ENCODE measurements around the gene ASZ1. TPM values are rescaled to one million over a fixed set of nuclear protein-coding genes. Genes with fewer than 3 reads are reported as not detected.
"Not testable (repeated sequence)": the region's sequence is repeated elsewhere in the genome, so short reads cannot be mapped to it uniquely, and the experiment has no call there.

ASZ1 gene, protein sequence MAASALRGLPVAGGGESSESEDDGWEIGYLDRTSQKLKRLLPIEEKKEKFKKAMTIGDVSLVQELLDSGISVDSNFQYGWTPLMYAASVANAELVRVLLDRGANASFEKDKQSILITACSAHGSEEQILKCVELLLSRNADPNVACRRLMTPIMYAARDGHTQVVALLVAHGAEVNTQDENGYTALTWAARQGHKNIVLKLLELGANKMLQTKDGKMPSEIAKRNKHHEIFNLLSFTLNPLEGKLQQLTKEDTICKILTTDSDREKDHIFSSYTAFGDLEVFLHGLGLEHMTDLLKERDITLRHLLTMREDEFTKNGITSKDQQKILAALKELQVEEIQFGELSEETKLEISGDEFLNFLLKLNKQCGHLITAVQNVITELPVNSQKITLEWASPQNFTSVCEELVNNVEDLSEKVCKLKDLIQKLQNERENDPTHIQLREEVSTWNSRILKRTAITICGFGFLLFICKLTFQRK
- not detected in 2 replicates for total RNA-seq

DNA sequence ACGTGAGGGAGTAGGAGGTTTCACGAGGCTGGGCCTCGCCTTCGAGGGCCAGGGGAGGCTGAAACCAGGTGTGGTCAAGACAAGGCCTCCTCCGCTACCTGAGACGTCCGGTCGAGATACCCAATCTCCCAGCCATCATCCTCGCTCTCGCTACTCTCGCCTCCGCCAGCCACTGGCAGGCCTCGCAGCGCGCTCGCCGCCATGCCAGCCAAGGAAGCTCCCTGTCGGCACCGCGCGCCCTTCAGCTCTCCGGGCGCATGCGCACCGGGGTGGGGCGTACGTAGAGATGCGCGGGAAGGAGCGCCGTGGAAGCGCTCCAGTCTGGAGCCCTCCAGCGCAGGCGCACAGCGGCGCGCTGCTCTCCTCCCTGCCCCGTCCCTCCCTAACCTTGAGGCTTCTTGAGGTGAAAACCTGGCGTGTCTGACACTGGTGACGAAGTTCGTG, at the start of gene ASZ1:
Gene ASZ1 (minus strand): TSS at position 236 of the 444 bp plus-strand sequence. CDS start 33 bp downstream, at position 203.
- no peak for DNase-seq (ENCODE audit: low read depth in 2 of 2)

DNA sequence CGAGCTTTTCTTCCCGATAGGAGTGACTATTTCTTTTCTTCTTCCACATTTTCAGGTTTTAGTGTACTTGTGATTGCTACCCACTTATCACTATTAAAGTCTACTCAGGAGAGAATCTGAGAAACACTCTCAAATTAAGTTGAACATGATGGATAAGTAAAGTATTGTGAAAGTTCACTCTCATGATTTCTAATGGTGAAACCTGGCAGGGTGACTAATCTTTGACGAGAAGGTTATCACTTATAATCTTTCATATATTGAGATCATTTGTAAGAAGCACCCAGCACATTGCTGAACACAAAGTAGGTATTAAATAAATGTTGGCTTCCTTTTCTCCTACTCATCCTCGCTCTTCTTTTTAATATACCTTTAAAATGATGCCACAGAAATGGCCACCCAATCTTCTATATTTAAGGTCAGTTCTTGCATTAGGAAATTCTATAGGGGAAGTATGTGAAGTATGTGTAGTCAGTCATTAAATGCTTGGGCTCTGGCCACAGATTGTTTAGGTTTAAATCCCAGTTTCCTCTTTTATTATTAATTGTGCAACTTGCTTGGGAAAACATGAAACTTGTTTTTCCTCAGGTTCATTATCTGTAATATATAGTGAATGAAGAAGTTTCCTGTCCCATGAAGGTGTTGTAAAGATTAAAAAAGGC, 49.4 kb upstream of the ASZ1 start:
- DNase-seq (ENCODE audit: low read depth in 2 of 2) = no peak

DNA sequence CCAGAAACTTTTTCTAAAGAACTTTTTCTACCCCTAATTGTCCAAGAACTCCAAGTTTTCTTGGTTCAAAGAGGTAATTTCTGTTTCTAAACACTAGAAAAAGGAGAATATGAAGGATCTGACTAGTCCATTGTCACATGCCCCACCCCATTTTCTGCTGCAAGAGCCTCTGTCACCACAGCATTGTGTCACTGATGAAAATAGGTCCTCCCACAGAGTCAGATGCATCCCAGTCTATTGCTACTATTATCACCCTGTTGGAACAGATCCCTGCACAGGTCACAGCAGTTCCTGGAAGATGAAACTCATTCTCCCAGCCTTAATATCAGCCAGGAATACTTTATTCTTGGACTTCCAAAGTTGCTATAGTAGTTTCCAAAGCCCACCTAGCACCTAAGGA, 45.0 kb upstream of the ASZ1 start:
- no peak for DNase-seq (ENCODE audit: low read depth in 2 of 2)

DNA sequence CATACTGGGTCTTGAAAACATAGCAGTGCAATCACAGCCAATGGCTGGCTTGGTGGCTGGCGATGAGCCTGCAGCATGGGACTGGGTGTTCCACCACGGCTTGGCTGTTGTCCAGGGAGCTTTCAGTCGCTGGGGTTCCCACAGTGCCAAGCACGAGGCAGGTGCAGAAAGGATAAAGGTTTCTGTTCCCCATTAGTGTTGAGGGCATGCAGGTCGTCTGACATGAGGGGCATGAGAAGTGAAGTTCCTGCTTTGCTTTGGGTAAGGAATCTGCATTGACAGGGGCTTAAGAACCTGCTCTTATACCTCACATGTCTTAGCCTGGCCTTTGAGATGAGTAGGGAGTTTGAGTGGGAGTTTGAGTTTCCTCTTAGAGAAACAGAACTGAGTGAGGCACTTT, 43.5 kb upstream of the ASZ1 start:
- no peak for DNase-seq (ENCODE audit: low read depth in 2 of 2)

DNA sequence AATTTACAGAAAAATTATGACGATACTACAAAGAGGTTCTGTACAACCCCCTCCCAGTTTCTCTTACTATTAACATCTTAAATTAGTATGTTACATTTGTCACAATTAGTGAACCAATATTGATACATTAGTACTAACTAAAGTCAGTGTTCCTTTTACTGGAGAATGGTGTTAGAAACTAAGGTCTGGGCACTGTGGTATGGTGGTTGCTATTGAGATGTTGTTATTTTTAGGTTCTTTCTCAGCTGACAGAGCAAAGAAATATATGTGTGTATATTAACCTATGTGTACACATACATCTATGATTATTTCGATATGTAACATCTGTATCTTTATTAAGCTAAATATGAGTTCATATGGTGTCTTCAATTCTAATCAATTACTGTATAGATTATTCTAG, 40.9 kb upstream of the ASZ1 start:
- DNase-seq (ENCODE audit: low read depth in 2 of 2) = no peak

DNA sequence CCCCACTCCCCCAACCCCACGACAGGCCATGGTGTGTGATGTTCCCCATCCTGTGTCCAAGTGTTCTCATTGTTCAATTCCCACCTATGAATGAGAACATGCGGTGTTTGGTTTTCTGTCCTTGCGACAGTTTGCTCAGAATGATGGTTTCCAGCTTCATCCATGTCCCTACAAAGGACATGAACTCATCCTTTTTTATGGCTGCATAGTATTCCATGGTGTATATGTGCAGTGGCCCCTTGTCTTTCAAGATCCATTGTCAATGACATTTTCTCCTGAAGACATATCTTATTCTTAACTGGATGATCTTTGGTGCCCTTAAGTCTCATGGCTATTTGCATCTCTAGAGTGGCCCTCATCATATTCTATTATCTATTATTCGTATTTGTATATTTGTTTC, 33.5 kb upstream of the ASZ1 start:
- DNase-seq (ENCODE audit: low read depth in 2 of 2) = not testable (repeated sequence)

DNA sequence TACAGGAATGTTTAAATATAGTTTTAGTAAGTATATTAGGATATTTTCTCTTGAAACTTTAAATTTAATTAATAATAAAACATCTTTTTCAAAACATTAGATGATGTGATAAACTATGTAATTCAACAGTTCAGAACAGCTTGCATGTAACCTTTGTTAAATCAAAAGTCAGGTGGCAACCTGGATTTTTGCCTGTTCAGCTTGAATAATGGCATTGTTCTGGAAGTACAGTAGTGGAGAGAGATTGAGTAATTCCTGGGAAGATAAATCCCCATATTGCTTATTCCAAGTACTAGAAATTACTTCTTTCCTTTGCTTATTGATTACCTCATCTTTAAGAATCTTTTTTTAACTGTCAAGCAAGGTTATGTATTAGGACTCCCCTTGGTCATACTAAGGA, 32.4 kb upstream of the ASZ1 start:
- DNase-seq (ENCODE audit: low read depth in 2 of 2) = no peak

DNA sequence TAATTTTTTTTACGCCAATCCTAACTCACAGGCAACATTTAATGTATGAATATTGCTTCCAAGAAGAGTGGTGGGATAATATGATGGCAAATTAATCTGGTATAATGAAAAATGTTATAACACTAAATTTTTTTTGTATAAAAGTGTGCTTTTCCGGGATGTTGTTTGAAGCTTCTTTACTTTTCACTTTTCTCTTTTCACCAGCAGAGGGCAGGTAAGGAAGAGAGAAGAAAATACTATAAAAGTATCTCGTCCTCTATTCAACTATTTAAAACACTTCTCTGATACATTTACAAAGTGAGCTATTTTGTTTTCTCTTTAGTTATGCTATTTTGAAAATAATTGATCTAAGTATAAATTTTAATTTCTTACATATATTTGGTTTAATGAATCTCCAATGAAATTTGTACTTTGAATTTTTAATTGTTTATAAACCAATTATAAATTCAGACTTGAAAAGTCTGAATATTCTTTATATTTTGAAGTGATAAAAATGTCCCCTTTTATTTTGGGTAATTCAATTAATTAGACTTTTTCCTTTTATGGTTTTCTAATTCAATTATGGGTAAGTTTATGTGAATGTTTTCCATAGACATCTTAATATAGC, 31.8 kb upstream of the ASZ1 start:
- peak in 1 of 2 donors; percentile 28 for DNase-seq (ENCODE audit: low read depth in 2 of 2)

DNA sequence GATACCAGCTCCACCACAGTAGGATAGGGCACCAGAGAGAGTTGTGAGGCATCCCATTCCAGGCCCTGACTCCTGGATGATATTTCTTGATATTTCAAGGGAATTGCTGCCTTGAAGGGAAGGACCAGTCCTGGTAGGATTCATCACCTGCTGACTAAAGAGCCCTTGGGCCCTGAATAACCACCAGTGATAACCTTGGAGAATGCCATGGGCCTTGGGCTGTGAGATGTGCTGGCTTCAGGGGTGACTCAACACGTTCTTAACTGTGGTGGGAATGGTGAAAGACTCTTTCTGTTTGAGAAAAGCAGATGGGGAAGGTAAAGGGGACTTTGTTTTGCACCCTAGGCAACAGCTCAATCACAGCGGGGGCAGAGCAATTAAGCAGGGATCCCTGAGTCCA, 21.4 kb upstream of the ASZ1 start:
- DNase-seq (ENCODE audit: low read depth in 2 of 2) = no peak

DNA sequence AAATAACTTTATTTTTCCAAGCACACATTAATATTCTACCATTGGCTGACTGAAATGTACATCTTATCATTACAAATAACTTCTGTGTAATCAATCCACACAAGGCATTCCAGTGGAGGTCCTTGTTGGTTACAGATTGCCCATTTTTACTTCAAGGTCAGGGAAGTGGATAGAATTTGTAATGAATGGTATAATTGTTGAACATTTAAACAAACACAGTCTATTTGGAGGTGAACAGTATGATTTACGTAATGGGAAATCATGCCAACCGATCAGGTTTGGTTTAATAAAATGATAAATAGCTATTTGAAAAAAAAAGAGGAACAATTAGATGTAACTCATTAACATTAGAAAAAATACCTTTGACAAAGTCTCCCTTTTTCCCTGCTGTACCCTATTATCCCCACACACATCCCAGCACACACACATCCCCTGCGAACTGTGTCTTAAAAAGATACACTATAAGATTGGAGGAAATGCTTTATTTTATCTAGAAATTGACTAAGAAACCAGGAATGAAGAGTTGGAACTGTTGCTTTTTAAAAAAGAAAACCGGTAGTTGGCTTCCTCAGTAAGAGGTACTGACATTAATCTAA, 19.0 kb upstream of the ASZ1 start:
- DNase-seq (ENCODE audit: low read depth in 2 of 2) = no peak

DNA sequence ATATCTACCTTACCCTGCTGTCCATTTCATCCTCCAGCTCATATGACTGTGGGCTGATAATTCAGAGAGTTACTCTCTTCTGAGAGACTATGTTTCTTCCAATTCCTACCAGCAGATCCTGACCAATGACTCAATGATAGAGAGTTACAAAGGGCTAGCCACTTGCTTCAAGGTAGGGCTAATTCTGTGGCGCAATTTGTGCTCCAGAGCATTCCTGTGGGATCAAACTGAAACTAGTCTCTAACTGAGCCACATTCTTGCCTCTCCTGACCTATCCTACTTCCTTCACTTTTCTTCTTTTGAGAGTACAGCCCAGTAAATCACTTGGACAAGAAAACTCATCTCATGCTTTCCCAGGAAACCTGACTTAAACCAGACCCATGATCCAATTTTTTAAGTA, 17.9 kb upstream of the ASZ1 start:
- DNase-seq (ENCODE audit: low read depth in 2 of 2) = no peak

DNA sequence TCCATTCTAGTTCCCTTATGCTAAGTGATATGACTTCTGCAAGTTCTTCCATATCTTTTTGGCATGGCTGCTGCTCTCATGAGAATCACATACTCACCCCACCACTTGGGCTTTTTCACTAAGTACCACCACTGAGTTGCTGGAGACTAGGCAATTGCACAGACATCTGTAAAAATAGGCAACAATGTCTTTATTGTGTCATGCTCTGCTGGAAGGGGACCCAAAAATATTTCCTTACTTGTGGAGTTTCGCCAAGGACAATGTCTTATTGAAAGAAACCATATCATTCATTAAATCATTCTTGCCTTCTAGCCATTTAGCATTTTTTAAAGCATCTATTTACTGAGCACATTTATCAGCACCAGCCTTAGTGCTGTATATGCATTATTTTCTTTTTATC, 17.4 kb upstream of the ASZ1 start:
- DNase-seq (ENCODE audit: low read depth in 2 of 2) = no peak

DNA sequence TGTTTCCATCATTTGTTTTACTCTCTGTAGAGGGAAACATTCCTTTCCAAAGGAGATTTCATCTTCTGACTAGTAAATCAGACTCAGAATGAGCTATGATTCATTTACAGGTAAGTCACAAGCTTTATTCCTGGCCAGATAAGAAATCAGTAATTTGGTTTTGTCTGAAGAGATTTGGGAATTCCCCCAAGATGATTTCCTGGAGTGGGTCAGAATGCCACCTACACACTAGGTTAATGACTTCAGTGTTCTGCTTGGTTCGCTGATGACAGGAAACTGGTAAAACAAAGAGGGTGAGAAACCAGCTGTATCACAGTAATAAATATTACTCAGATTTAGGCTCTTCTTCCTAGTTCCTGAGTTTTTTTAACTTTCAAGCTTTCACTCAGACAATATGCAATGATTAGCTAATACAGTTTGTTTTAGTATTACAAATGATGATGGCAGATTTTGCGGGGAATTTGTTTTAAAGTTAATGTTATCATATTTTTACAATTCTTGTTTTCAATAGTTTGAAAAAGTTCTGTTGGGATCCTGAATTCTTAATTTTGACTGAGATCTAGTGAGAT, 8.3 kb upstream of the ASZ1 start:
- DNase-seq (ENCODE audit: low read depth in 2 of 2) = peak; percentile 16 to 49

DNA sequence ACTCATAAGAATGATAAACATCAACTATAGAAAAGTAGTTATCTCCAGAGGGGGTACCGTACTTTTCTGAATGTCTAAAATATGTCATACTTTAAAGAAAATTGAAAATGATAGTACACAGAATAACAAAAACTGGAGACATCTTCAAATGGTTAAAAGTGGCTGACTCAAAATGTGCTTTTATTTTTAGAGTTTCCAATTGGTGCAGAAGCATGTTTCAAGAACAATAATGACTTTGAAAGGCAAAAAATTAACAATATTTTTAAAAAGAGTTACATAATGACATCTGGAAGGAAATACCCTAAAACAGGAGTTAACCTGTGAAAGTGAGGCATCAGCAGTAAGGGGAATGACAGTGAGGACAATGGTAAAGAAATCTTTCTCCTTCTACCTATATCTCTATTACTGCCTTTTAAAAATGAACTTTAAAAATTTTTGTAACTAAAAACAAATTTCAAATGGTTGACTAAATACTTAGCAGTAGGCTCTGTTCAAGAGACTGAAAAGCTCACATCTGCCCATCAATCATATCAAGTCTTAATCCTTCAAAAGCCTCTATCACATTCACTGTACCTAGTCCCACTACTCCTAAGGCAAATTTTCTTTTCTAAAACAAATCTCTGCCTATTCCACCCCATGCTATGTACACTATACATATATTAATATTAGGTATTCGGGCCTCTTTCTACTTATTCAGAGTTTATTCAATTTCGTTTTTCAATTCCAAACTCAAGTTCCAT, 3.0 kb downstream of the ASZ1 start:
- no peak for DNase-seq (ENCODE audit: low read depth in 2 of 2)

DNA sequence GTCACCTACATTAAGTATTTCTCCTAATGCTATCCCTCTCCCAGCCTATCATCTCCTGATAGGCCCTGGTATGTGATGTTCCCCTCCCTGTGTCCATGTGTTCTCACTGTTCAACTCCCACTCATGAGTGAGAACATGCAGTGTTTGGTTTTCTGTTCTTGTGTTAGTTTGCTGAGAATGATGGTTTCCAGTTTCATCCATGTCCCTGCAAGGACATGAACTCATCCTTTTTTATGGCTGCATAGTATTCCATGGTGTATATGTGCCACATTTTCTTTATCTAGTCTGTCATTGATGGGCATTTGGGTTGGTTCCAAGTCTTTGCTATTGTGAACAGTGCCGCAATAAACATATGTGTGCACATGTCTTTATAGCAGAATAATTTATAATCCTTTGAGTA, 12.7 kb downstream of the ASZ1 start:
- DNase-seq (ENCODE audit: low read depth in 2 of 2) = not testable (repeated sequence)

DNA sequence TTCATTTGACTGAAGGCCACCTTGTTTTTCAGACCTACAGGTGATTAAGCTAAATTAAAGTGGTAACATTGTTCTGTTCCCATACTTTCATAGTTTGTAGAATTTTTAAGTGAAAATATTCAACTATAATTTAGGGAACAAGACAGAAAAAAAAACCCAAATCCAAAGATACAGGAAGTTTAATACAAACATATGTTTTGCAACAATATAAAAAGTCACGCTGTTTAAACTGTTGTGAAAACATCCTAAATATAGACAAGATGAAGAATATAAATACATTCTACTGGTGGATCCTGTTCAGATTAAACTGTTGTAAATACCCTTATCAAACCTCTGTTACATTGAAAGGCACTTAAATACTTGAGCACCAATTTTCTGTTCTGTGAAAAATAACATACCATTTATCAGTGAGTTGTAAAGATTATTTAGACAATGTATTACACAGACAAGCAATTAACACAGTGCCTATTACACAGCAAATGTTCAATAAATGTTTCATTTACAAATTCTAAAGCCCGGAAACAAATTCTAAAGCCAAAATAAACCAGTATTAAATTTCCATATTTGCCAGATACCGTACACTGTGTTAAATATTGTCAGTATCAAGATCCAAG, 14.2 kb downstream of the ASZ1 start:
- no peak for DNase-seq (ENCODE audit: low read depth in 2 of 2)

DNA sequence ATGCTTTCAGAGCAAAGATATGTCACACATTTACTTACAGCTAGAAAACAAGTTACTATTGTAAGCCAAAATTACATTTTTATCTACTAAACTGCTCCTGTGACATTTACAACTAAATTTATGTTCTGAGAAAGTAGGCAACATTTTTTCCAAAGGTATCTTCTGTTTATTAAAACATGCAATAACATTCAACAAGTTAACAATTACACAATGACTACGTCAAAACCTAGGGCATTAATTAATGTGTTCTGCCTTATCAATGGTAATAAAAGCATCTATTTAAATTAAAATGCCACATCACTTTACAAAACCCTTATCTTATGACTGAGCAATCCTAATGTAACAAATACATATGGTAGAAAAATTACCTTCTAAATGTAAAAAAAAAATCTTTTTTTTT, 14.9 kb downstream of the ASZ1 start:
- no peak for DNase-seq (ENCODE audit: low read depth in 2 of 2)

DNA sequence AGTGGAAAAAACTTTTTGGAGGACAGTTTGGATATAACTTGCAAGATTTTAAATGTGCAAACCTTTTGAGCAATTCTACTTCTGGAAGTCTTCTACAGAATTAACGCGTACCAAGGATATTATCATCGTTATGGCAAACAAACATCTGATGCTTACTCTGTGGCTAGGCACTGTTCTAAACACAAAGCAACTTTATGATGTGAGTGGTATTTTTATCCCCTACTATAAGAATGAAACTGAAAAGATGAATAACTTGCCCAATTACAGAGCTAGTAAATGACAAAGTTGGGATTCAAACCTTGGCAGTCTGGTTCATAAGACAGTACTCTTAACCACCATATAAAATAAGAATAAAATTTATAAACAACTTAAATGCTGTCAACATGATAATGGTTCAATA, 15.8 kb downstream of the ASZ1 start:
- no peak for DNase-seq (ENCODE audit: low read depth in 2 of 2)

DNA sequence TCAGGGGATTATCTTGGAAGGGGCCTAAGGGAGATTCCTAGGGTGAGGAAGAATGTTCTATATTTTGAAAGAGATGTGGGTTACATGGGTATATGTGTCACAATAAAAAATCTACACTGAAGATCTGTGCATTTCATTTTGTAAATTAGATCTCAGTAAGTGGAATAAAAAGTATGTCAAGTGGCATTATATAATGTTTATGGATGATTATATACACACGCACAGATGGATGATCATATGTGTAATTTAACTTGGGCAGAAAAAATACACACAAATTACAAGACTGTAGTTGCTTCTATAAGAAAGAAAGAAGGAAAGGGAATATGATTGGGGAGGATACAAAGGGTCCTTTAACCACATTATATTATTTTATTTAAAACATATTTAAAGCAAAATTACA, 18.5 kb downstream of the ASZ1 start:
- no peak for DNase-seq (ENCODE audit: low read depth in 2 of 2)

DNA sequence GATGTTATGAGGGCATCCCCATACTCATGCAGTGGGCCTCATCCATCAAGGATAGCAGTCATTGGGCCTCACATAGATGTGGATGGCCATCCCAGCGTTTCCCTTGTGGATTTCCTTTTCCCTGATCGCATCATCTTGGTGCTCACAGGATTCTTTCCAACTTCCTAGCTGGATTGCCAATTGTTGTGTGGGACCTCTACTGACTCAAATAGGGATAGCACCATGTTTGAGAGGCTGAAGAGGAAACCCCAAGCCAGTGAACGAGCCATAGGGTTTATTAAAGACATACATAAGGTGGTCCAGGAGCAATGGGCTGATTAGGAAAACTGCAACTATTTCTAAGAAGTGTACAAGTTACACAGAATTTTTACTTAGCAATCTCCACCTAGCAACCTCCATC, 21.8 kb downstream of the ASZ1 start:
- DNase-seq (ENCODE audit: low read depth in 2 of 2) = no peak

DNA sequence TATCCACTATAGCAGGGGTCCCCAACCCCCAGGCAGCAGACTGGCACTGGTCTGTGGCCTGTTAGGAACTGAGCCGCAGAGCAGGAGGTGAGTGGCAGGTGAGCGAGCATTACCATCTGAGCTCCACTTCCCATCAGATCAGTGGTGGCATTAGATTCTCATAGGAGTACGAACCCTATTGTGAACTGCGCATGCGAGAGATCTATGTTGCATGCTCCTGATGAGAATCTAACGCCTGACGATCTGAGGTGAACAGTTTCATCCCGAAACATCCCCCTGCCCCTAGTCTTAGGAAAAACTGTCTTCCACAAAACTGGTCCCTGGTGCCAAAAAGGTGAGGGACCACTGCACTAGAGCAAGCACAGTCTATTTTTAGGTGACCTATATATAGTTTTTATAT, 23.6 kb downstream of the ASZ1 start:
- DNase-seq (ENCODE audit: low read depth in 2 of 2) = no peak
